Left cardiac atrium (tissue), 4 donors: ENCODE measurements around the gene DIS3L2. TPM values are rescaled to one million over a fixed set of nuclear protein-coding genes. Genes with fewer than 3 reads are reported as not detected.
"Not testable (repeated sequence)": the region's sequence is repeated elsewhere in the genome, so short reads cannot be mapped to it uniquely, and the experiment has no call there.

ENCODE experiments used
- ATAC-seq, 2 donors: fragments of 200-7000 bp; cut with Tn5 transposase; one replicate each; pipeline ENCODE4 v1.9.1; 2020; ENCODE audit warnings: mild to moderate bottlenecking in 2 of 2, moderate library complexity in 2 of 2
- DNase-seq: peaks from one replicate; pipeline ENCODE4 v3.0.0-alpha.2; 2020
- intact Hi-C, 2 donors: fragments of 100-400 bp; cut with DNase I; formaldehyde crosslinking; loops; one replicate each; pipeline versions ENCODE4 v1.14.1 to v1.15.1; 2022 to 2023
- total RNA-seq, 2 donors: library from RNA; stranded (reverse); fragmentation: NEBNext Ultra II Directional; extraction: Animal tissue kit (Norgen Biotek cat#: 25700); gene quantifications; one replicate each; pipeline ENCODE4 v1.2.1, GENCODE V29; 2021
- donor health status: DM: no; HTN: yes; CAD: no.
- donor health status: DM: no; HTN: yes; CAD: no; lungs with severe emphysema.
- donor health status: DM: yes; HTN: yes; CAD: no.
- donor health status: Dilated cardiomyopathy.

Gene DIS3L2
- total RNA-seq, 2 donors from 2014 or later, result 17.6 to 18.6 TPM

GRCh38 chr2:232330068-232330999 lies 368.8 kb downstream of the DIS3L2 start:
- intact Hi-C loops, result no loop called here
- ATAC-seq, result no peak

DNA sequence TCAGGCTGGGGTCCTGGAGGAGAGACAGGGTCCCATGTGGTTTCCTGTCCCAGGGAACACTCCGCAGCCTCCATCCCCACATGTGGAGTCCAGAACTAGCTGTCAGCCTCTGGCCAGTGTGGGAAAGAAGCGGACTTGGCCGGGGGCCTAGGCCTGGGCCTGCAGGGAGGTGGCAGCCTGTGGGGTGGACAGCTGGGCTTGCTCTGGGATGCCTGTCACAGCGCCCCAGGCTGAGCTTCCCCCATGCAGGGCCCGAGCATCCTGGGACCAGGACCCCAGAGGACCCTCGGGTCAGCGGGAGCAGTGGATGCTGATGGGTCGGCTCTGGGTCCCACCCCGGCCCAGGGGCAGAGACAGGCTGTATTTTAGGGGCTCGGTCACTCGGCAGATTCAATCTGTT lies 369.5 kb downstream of the DIS3L2 start:
- DNase-seq (peak; percentile 58), ATAC-seq (peak in 1 of 2 donors; percentile 50)
- intact Hi-C loops, result not testable (repeated sequence)

More at GRCh38 chr2:232330068-232330999, 368.8 kb downstream of the DIS3L2 start:
- peak; percentile 10 for DNase-seq

GRCh38 chr2:232331641-232332040 lies 370.1 kb downstream of the DIS3L2 start:
- intact Hi-C loops, result not testable (repeated sequence)
- DNase-seq, result peak; percentile 24
- peak; percentile 10 to 55 for ATAC-seq

GRCh38 chr2:232332244-232332939 lies 370.9 kb downstream of the DIS3L2 start:
- ATAC-seq, intact Hi-C loops: not testable (repeated sequence)

DNA sequence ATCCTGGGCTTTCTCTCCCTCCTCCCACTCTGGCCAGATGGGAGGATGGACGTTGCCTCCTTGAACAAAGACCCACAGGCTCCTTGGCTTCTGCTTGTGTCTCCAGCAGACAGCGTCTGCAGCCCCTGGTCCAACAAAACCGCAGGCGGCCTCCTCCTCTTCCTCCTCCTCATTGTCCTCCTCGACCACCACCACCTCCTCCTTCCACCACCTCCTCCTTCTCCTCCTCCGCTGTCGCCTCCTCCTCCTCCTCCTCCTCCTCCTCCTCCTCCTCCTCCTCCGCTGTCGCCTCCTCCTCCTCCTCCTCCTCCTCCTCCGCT lies 371.4 kb downstream of the DIS3L2 start:
- DNase-seq (no peak), ATAC-seq (no peak)
- intact Hi-C loops, result no loop called here

More at GRCh38 chr2:232332244-232332939, 370.9 kb downstream of the DIS3L2 start:
- peak; percentile 7 for DNase-seq

GRCh38 chr2:232333361-232334135 lies 372.0 kb downstream of the DIS3L2 start:
- DNase-seq (peak; percentile 12), ATAC-seq (no peak)
- intact Hi-C loops, result no loop called here

GRCh38 chr2:232334136-232334884 lies 372.8 kb downstream of the DIS3L2 start:
- ATAC-seq, intact Hi-C loops: not testable (repeated sequence)
- peak; percentile 11 for DNase-seq

DNA sequence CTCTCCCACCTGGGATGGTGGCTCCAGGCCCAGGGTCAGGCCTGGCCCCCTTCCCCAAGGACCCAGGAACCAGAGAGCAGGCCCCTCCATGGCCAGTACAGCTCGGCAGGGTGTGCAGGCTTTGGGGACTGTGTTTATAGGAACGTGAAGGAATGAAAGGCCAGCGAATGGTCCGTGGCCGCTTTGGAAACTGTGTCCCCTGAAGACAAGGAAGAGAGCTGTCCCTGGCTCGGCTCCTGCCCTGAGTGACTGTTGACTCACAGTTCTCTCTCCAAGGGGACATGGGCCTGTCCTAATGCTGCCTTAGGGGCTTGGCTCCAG lies 373.3 kb downstream of the DIS3L2 start:
- DNase-seq, result peak; percentile 4
- ATAC-seq, intact Hi-C loops: not testable (repeated sequence)

DNA sequence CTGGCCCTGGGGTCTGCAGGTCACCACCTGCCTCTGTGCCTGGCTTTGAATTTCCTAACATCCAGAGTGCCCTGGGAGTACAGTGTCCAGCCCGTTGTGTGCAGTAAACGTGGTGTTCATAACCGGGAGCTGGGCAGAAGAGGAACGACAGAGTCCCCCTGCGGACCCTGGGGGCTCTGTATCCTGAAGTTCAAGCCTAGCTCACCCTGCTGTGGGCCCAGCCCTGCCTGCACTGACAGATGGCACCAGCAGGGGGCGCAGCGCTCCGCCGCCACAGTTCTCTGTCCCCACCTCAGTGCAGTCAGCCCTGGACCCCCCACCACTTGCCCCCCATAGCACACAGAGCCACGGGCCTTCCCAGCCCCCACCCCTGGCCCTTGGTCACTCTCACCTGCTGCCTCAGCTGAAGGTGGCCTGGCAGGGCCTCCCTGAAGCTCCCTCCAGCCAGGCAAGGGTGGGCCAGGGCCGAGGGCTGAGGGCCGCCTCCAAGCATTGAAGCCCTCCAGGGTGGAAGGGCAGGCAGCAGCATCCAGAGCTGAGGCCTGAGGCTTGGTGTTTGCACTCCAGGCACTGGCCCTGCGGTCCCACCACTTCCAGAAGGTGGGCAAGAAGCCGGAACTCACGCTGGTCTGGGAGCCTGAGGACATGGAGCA lies 373.8 kb downstream of the DIS3L2 start:
- intact Hi-C loops, result not testable (repeated sequence)
- DNase-seq (peak; percentile 18), ATAC-seq (peak in 1 of 2 donors; percentile 18)

DNA sequence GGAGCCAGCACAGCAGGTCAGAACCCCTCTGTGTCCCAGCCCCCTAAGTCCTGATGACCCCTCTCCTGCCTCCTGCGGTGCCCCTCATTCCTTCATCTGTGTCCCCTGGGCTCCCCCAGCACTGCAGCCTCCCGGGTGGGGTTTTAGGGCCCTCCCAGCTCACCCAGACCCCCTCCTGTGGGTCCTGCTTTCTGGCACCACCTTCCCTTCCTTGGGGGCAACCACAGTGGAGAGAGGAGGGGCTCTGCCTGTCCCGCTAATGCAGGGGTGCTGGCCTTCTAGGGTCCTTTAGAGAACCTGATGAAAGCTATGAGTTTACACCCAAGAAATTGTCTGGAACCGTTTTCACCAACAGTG lies 374.3 kb downstream of the DIS3L2 start:
- no peak for ATAC-seq
- intact Hi-C loops, result no loop called here
- peak; percentile 5 for DNase-seq

- DNase-seq (peak; percentile 22), ATAC-seq (no peak)
- intact Hi-C loops, result no loop called here
Observed at GRCh38 chr2:232336241-232336736, 374.8 kb downstream of the DIS3L2 start.

- intact Hi-C loops, result no loop called here
- DNase-seq (peak; percentile 7), ATAC-seq (no peak)
Observed at GRCh38 chr2:232336981-232337720, 375.6 kb downstream of the DIS3L2 start.

DNA sequence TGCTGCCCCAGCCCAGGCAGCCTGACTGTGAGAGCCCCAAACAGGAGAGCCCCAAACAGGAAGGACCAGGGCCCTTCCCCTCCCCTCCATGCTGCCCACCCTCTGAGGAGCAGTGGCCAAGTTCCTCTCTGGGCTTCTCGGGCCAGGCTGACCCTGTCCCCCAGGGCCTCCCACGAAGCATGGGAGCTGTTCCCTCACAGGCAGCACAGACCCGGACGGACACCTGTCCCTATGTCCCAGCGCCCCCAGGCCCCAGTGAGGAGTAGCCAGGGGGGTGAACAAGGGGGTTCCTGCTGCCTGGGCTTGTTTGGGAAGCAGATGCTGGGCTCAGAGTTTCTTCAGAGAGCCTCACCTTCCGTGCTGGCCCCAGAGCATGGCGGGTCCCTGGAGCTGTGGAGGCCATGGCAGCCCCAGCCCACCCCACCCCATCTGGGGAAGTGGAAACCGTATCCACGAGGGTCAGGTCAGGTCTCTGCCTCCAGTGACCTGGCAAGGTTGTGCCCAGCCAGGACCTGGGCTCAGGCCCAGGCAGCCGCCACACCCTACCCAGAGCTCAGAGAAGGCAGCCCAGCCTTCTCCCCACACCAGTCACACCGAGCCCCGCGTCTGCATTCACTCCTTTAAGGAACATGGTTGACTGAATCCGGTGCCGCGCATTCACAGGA lies 376.7 kb downstream of the DIS3L2 start:
- peak; percentile 5 for DNase-seq
- ATAC-seq, intact Hi-C loops: not testable (repeated sequence)

- DNase-seq, result peak; percentile 5
- intact Hi-C loops, result no loop called here
- ATAC-seq, result no peak
Observed at GRCh38 chr2:232338759-232339106, 377.2 kb downstream of the DIS3L2 start.

DNA sequence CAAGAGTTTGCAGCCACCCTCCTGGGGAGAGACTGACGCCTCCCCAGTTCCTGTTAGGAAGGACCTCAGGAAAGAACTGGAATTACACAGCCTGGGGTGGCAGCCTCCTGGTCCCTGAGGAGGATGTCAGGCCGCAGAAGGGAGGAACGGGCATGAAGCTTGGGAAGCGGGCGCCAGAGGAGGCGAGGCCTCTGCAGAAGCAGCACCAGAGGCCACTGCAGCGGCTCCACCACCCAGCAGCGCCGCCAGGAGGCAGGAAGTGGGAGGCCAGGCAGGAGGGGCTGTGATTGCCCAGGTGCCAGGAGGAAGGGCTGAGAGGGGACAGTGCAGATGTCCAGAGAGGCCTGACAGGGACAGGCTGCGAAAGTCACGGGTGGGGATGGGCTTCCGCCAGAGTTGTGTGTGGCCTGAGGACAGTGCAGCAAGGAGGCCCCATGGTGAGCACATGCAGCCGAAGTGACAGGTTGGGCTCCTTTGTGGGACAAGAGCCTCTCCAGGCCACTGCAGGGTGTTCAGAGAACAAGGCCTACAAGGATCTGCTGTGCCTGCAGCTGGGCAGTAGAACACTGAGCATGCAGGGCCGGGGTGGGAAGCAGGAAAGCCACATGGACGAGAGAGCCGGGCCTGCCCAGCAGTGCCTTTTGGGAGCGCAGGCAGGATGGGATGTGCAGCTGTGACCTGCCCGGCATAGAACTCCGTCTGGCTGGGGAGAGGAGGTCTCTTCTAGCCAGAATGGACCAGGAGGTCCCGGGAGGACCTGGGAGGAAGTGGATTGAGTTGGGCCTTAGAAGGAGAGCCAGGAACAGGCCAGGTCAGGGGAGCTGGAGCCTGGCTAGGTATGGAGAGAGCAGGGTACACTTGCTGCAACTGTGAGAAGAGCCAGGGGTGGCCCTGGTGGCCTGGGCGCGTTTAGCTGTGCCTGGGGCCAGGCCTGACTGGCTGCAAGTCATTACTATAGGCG lies 377.9 kb downstream of the DIS3L2 start:
- ATAC-seq, result no peak
- DNase-seq, result peak; percentile 12
- intact Hi-C loops, result no loop called here
